HepG2 (cell line): ENCODE data around the gene VAV2. TPM values are rescaled to one million over a fixed set of nuclear protein-coding genes. Genes with fewer than 3 reads are reported as not detected.

Experiments used
- BHLHE40 ChIP-seq: IDR thresholded peaks from 2 replicates; pipeline ENCODE4 v1.6.1; 2011; ENCODE audit warnings: low read length, improper control_type of control experiment
- CREB1 ChIP-seq, 2 experiments: fragments of 450-650 bp in 1 of 2; IDR thresholded peaks; 2 replicates each; pipeline ENCODE4 v1.6.1; 2016 to 2017; ENCODE audit warnings: control low read depth in 1 of 2, mild to moderate bottlenecking in 1 of 2, missing compliant biosample characterization in 1 of 2, missing genetic modification characterization in 1 of 2
- HDAC2 ChIP-seq: sonication (generic); formaldehyde crosslinking; IDR thresholded peaks from 2 replicates; pipeline ENCODE4 v1.4.0; 2020; ENCODE audit warnings: missing genetic modification reagents
- ZNF292 ChIP-seq: sonication (generic); formaldehyde crosslinking; IDR thresholded peaks from 2 replicates; pipeline ENCODE4 v1.8.1; 2022; ENCODE audit warnings: mild to moderate bottlenecking, low read depth, missing genetic modification reagents, borderline replicate concordance
- ZNF546 ChIP-seq: sonication (generic); formaldehyde crosslinking; conservative IDR thresholded peaks from 2 replicates; pipeline ENCODE4 v1.8.1; 2023; ENCODE audit warnings: mild to moderate bottlenecking, missing genetic modification reagents
- ZNF547 ChIP-seq: sonication (generic); formaldehyde crosslinking; IDR thresholded peaks from 2 replicates; pipeline ENCODE4 v1.5.1; 2020; ENCODE audit warnings: mild to moderate bottlenecking, missing genetic modification reagents
- polyA plus RNA-seq, 8 experiments: library from polyadenylated mRNA; depleted of rRNA in 3 of 8; stranded (reverse) in 7 of 8; unstranded in 1 of 8; fragments of >200 nt; fragmentation: Illumina TruSeq in 4 of 8; extraction: Trizol in 4 of 8; gene quantifications; 2 replicates each; pipeline versions ENCODE4 v1.2.1 to v1.2.3, GENCODE V29; 2011 to 2016; ENCODE audit warnings: low read depth in 4 of 8, missing spikeins in 1 of 8, mixed read lengths in 1 of 8; ENCODE audit not compliant: insufficient read depth in 1 of 8
- total RNA-seq, 5 experiments: library from RNA; depleted of rRNA; stranded (reverse); fragments of >200 nt; fragmentation: Illumina TruSeq; extraction: Trizol; gene quantifications; 2 replicates each; pipeline ENCODE4 v1.2.3, GENCODE V29; 2016; ENCODE audit warnings: low read depth in 1 of 5
- TF ChIP-seq, protein P1 (sequence below): sonication (generic); formaldehyde crosslinking; IDR thresholded peaks from 2 replicates; pipeline ENCODE4 v1.5.0; 2020; ENCODE audit warnings: missing genetic modification reagents
- TF ChIP-seq, protein P2 (sequence below): sonication (generic); formaldehyde crosslinking; IDR thresholded peaks from 2 replicates; pipeline ENCODE4 v1.5.1; 2020; ENCODE audit warnings: mild to moderate bottlenecking, missing genetic modification reagents, moderate library complexity

The VAV2 gene
- total and polyA plus RNA-seq, 2 of the 13 experiments (the other 11 are each of a cell fraction or from before 2014, with no cell fraction given) = 22.5 to 22.9 TPM

DNA sequence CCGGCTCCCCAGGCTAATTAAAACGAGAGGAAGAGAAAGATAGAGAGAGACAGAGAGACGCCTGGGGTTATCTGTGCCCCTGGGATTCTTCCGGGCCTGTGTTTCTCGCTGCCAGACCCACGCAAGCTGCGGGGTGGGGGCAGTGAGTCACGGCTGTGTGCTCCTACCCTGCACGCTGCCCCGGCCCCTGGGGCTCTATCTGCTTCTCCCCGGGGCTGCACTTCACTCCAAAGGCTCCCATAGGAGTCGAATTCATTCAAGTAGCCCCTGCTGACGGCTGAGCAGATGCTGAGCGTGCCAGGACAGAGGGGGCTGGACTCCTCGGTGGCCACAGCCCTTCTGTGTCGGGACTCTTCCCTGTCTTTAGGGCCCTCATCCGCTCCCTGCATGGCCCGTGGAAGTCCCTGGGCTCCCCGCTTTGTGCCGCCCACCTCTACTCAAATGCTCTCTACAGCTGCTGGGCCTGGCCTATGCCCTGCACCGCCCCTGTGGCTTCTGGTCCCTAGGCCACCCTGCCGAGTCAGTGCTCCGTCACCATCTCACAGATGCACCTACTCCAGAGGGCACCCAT is 276.7 kb downstream of the VAV2 start (continued):
- TF ChIP-seq, protein P1, sequence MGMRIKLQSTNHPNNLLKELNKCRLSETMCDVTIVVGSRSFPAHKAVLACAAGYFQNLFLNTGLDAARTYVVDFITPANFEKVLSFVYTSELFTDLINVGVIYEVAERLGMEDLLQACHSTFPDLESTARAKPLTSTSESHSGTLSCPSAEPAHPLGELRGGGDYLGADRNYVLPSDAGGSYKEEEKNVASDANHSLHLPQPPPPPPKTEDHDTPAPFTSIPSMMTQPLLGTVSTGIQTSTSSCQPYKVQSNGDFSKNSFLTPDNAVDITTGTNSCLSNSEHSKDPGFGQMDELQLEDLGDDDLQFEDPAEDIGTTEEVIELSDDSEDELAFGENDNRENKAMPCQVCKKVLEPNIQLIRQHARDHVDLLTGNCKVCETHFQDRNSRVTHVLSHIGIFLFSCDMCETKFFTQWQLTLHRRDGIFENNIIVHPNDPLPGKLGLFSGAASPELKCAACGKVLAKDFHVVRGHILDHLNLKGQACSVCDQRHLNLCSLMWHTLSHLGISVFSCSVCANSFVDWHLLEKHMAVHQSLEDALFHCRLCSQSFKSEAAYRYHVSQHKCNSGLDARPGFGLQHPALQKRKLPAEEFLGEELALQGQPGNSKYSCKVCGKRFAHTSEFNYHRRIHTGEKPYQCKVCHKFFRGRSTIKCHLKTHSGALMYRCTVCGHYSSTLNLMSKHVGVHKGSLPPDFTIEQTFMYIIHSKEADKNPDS (CRISPR knock-in tag) = 0 out of 2 replicates have a peak, but pooled peaks have one; percentile 11
- no peak for TF ChIP-seq CREB1 (IDR thresholded peaks at IDR 0.05)
- TF ChIP-seq CREB1 (CRISPR knock-in tag; IDR thresholded peaks at IDR 0.05) = 0 out of 2 replicates have a peak, but pooled peaks have one; percentile 6
- no peak for TF ChIP-seq HDAC2 (CRISPR knock-in tag)
- TF ChIP-seq ZNF547 = peak; percentile 37; the same call in 1 of the 2 replicates
- TF ChIP-seq ZNF292 (CRISPR knock-in tag) = 0 out of 2 replicates have a peak, but pooled peaks have one; percentile 4
- TF ChIP-seq ZNF546 = peak; percentile 19; the same call in 1 of the 2 replicates
- TF ChIP-seq, protein P2, sequence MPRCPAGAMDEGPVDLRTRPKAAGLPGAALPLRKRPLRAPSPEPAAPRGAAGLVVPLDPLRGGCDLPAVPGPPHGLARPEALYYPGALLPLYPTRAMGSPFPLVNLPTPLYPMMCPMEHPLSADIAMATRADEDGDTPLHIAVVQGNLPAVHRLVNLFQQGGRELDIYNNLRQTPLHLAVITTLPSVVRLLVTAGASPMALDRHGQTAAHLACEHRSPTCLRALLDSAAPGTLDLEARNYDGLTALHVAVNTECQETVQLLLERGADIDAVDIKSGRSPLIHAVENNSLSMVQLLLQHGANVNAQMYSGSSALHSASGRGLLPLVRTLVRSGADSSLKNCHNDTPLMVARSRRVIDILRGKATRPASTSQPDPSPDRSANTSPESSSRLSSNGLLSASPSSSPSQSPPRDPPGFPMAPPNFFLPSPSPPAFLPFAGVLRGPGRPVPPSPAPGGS (CRISPR knock-in tag) = 0 out of 2 replicates have a peak, but pooled peaks have one; percentile 25
- TF ChIP-seq BHLHE40 = no peak
